ENCODE measurements around the gene KIF16B. TPM values are rescaled to one million over a fixed set of nuclear protein-coding genes. Genes with fewer than 3 reads are reported as not detected.

Gene KIF16B
- total and polyA plus RNA-seq, 2 donors (not counting 3 experiments of a cell fraction or from before 2014, with no cell fraction given), result 2.9 to 8.8 TPM

GRCh38 chr20:16363506-16364319 lies 209.5 kb downstream of the KIF16B start:
- FAIRE-seq (no peak), DNase-seq (ENCODE audit: low read depth, low spot score) (no peak)
- H3K9ac ChIP-seq (replicated peaks; ENCODE audit: extremely low read depth, insufficient read depth, low read length), result no peak overlapping the region
- TF ChIP-seq POLR2A (IDR thresholded peaks at IDR 0.05; ENCODE audit: low read depth, low read length), result no peak
- no peaks in the 10 kb centered on the region for H3K9me1 ChIP-seq (replicated peaks; ENCODE audit: control insufficient read depth, extremely low read depth, insufficient read depth, low read length)
- no peaks in the 10 kb centered on the region for H3K4me1 ChIP-seq (ENCODE audit: control insufficient read depth, extremely low read depth, insufficient read depth, low read length)
- no peaks in the 10 kb centered on the region for H4K20me1 ChIP-seq (replicated peaks; ENCODE audit: control insufficient read depth, extremely low read depth, insufficient read depth, low read length)
- H3K9me3 ChIP-seq (replicated peaks; ENCODE audit: control insufficient read depth, insufficient read depth, low read length), result no peaks in the 10 kb centered on the region
- ChIA-PET POLR2A (no interaction called here), CTCF (no interaction called here)
- no TSS peak for BruUV-seq (replicated peaks)
- no peak overlapping the region for H3K4me3 ChIP-seq (replicated peaks in 1 of 3; ENCODE audit: insufficient read depth in 1 of 3, low read depth in 1 of 3, low read length in 3 of 3)
- H3K27me3 ChIP-seq (ENCODE audit: control insufficient read depth in 2 of 2, insufficient read depth in 2 of 2, low read length in 2 of 2), result no peaks in the 10 kb centered on the region
- no peaks in the 10 kb centered on the region for H3K79me2 ChIP-seq (ENCODE audit: control insufficient read depth, insufficient read depth, low read length)
- no peak overlapping the region for H2AFZ ChIP-seq (ENCODE audit: low read depth, low read length)
- dilution Hi-C loops (cut with MboI; ENCODE audit: extremely low pct_ligation_motif_present, low sequenced_read_pairs) (no loop called here), intact Hi-C loops (cut with micrococcal nuclease) (no loop called here)
- peaks cover 0 to 5% of the 10 kb centered on the region in 2 experiments for H3K36me3 ChIP-seq (ENCODE audit: control insufficient read depth in 2 of 2, extremely low read depth in 1 of 2, insufficient read depth in 2 of 2, low read length in 2 of 2)
- no peak overlapping the region for H3K4me2 ChIP-seq (ENCODE audit: insufficient read depth, low read length)
- H3K27ac ChIP-seq (ENCODE audit: insufficient read depth, low read depth, low read length), result no peak overlapping the region

DNA sequence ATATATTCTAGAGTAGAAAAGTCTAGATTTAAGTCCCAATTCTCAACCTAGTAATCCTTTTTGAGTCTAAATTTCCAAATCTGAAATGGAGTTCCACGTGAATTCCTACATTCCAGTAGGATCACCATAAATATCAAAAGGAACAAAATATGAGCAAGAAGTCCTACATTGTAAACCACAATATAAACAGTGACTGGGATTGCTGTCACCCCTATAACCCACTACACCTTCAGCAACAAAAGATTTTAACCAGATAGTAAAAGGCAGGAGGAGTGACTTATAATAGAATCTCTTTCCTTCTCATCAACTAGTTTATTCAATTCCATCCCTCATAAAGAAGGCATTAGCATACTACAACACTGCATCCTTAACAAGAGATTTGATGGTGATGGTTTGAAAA lies 210.6 kb downstream of the KIF16B start:
- no peaks in the 10 kb centered on the region for H3K9me3 ChIP-seq (replicated peaks; ENCODE audit: control insufficient read depth, insufficient read depth, low read length)
- H3K36me3 ChIP-seq (ENCODE audit: control insufficient read depth in 2 of 2, extremely low read depth in 1 of 2, insufficient read depth in 2 of 2, low read length in 2 of 2), result peaks cover 0 to 1% of the 10 kb centered on the region in 2 experiments
- no peaks in the 10 kb centered on the region for H3K9me1 ChIP-seq (replicated peaks; ENCODE audit: control insufficient read depth, extremely low read depth, insufficient read depth, low read length)
- H3K27me3 ChIP-seq (ENCODE audit: control insufficient read depth in 2 of 2, insufficient read depth in 2 of 2, low read length in 2 of 2), result no peaks in the 10 kb centered on the region
- CTCF ChIA-PET, result no interaction called here
- no peaks in the 10 kb centered on the region for H3K4me1 ChIP-seq (ENCODE audit: control insufficient read depth, extremely low read depth, insufficient read depth, low read length)
- no peak overlapping the region for H2AFZ ChIP-seq (ENCODE audit: low read depth, low read length)
- DNase-seq (ENCODE audit: low read depth, low spot score), result no peak
- H3K79me2 ChIP-seq (ENCODE audit: control insufficient read depth, insufficient read depth, low read length), result no peaks in the 10 kb centered on the region
- dilution Hi-C loops (cut with MboI; ENCODE audit: extremely low pct_ligation_motif_present, low sequenced_read_pairs), result no loop called here
- no TSS peak for BruUV-seq (replicated peaks)
- POLR2A ChIA-PET, result no interaction called here
- TF ChIP-seq JUN (IDR thresholded peaks at IDR 0.05; ENCODE audit: borderline replicate concordance, insufficient read depth, insufficient read length, low read depth) (no peak), POLR2A (IDR thresholded peaks at IDR 0.05; ENCODE audit: low read depth, low read length) (no peak), FOS (IDR thresholded peaks at IDR 0.05; ENCODE audit: borderline replicate concordance, insufficient read depth, low read length) (no peak), MYC (IDR thresholded peaks at IDR 0.05; ENCODE audit: low read depth, low read length) (no peak), MAX (IDR thresholded peaks at IDR 0.05; ENCODE audit: insufficient read depth, insufficient read length) (no peak), POLR2AphosphoS5 (IDR thresholded peaks at IDR 0.05; ENCODE audit: insufficient read depth, low read depth, low read length) (no peak)
- TF ChIP-seq, protein P1, sequence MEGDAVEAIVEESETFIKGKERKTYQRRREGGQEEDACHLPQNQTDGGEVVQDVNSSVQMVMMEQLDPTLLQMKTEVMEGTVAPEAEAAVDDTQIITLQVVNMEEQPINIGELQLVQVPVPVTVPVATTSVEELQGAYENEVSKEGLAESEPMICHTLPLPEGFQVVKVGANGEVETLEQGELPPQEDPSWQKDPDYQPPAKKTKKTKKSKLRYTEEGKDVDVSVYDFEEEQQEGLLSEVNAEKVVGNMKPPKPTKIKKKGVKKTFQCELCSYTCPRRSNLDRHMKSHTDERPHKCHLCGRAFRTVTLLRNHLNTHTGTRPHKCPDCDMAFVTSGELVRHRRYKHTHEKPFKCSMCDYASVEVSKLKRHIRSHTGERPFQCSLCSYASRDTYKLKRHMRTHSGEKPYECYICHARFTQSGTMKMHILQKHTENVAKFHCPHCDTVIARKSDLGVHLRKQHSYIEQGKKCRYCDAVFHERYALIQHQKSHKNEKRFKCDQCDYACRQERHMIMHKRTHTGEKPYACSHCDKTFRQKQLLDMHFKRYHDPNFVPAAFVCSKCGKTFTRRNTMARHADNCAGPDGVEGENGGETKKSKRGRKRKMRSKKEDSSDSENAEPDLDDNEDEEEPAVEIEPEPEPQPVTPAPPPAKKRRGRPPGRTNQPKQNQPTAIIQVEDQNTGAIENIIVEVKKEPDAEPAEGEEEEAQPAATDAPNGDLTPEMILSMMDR (IDR thresholded peaks at IDR 0.05; ENCODE audit: extremely low read depth in 1 of 2, insufficient read depth in 1 of 2, low read depth in 1 of 2, low read length in 2 of 2), result no peak
- intact Hi-C loops (cut with micrococcal nuclease), result no loop called here
- H4K20me1 ChIP-seq (replicated peaks; ENCODE audit: control insufficient read depth, extremely low read depth, insufficient read depth, low read length), result no peaks in the 10 kb centered on the region
- no peak overlapping the region for H3K4me2 ChIP-seq (ENCODE audit: insufficient read depth, low read length)
- H3K27ac ChIP-seq (ENCODE audit: insufficient read depth, low read depth, low read length), result no peak overlapping the region
- H3K4me3 ChIP-seq (replicated peaks in 1 of 3; ENCODE audit: insufficient read depth in 1 of 3, low read depth in 1 of 3, low read length in 3 of 3), result no peak overlapping the region
- no peak overlapping the region for H3K9ac ChIP-seq (replicated peaks; ENCODE audit: extremely low read depth, insufficient read depth, low read length)
- no peak for FAIRE-seq
